ENCODE measurements around the gene CDC14A.

DNA sequence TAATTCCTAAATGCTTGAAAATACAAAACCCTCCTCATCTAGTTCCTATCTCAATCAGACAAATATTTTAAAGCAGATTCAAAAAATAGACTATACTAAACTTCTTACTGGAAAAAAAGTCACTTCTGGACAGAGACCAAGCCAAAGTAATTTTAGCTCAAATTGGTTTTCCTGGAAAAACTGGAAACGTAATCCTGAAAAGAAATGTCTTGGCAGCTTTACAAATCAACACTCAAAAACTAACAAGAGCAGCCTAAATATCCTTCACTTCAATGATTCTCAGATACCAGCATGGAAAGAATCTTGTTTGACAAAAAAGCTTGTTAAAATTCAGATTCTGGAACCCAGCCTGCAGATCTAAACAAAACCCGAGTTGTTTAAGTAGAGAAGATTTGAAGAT lies 176.6 kb downstream of the CDC14A start:
- TF ChIP-seq, protein P1, sequence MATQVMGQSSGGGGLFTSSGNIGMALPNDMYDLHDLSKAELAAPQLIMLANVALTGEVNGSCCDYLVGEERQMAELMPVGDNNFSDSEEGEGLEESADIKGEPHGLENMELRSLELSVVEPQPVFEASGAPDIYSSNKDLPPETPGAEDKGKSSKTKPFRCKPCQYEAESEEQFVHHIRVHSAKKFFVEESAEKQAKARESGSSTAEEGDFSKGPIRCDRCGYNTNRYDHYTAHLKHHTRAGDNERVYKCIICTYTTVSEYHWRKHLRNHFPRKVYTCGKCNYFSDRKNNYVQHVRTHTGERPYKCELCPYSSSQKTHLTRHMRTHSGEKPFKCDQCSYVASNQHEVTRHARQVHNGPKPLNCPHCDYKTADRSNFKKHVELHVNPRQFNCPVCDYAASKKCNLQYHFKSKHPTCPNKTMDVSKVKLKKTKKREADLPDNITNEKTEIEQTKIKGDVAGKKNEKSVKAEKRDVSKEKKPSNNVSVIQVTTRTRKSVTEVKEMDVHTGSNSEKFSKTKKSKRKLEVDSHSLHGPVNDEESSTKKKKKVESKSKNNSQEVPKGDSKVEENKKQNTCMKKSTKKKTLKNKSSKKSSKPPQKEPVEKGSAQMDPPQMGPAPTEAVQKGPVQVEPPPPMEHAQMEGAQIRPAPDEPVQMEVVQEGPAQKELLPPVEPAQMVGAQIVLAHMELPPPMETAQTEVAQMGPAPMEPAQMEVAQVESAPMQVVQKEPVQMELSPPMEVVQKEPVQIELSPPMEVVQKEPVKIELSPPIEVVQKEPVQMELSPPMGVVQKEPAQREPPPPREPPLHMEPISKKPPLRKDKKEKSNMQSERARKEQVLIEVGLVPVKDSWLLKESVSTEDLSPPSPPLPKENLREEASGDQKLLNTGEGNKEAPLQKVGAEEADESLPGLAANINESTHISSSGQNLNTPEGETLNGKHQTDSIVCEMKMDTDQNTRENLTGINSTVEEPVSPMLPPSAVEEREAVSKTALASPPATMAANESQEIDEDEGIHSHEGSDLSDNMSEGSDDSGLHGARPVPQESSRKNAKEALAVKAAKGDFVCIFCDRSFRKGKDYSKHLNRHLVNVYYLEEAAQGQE (IDR thresholded peaks at IDR 0.05; ENCODE audit: insufficient read depth in 1 of 2, low read depth in 2 of 2, low read length in 1 of 2) = no peak
- no peak for TF ChIP-seq POLR2AphosphoS5 (IDR thresholded peaks at IDR 0.05; ENCODE audit: low read depth, low read length)
- TF ChIP-seq, protein P2, sequence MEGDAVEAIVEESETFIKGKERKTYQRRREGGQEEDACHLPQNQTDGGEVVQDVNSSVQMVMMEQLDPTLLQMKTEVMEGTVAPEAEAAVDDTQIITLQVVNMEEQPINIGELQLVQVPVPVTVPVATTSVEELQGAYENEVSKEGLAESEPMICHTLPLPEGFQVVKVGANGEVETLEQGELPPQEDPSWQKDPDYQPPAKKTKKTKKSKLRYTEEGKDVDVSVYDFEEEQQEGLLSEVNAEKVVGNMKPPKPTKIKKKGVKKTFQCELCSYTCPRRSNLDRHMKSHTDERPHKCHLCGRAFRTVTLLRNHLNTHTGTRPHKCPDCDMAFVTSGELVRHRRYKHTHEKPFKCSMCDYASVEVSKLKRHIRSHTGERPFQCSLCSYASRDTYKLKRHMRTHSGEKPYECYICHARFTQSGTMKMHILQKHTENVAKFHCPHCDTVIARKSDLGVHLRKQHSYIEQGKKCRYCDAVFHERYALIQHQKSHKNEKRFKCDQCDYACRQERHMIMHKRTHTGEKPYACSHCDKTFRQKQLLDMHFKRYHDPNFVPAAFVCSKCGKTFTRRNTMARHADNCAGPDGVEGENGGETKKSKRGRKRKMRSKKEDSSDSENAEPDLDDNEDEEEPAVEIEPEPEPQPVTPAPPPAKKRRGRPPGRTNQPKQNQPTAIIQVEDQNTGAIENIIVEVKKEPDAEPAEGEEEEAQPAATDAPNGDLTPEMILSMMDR (IDR thresholded peaks at IDR 0.05) = no peak
